VCaP (cell line): ENCODE results near the gene ZNF213.
"Not testable (repeated sequence)": the region's sequence is repeated elsewhere in the genome, so short reads cannot be mapped to it uniquely, and the experiment has no call there.

Experiments
- H3K27ac ChIP-seq: fragments of 450-650 bp; 2 replicates; pipeline ENCODE4 v1.5.1; 2017
- CTCF ChIP-seq: fragments of 450-650 bp; conservative IDR thresholded peaks from 2 replicates; pipeline ENCODE4 v1.5.1; 2017; ENCODE audit warnings: mild to moderate bottlenecking, moderate library complexity

The ZNF213 gene

GRCh38 chr16:3164121-3164991 lies 29.5 kb downstream of the ZNF213 start:
- no peak for TF ChIP-seq CTCF
- H3K27ac ChIP-seq, result no peak overlapping the region

- TF ChIP-seq CTCF, result no peak
- no peak overlapping the region for H3K27ac ChIP-seq
Observed at GRCh38 chr16:3165111-3165822, 30.4 kb downstream of the ZNF213 start.

- no peak overlapping the region for H3K27ac ChIP-seq
- TF ChIP-seq CTCF, result no peak
Observed at GRCh38 chr16:3166505-3166886, 31.7 kb downstream of the ZNF213 start.

GRCh38 chr16:3168729-3169128 lies 33.9 kb downstream of the ZNF213 start:
- not testable (repeated sequence) for H3K27ac ChIP-seq

GRCh38 chr16:3170440-3171180 lies 35.8 kb downstream of the ZNF213 start:
- TF ChIP-seq CTCF, result no peak
- no peak overlapping the region for H3K27ac ChIP-seq

GRCh38 chr16:3171181-3171854 lies 36.5 kb downstream of the ZNF213 start:
- TF ChIP-seq CTCF, result no peak
- no peak overlapping the region for H3K27ac ChIP-seq

- no peak overlapping the region for H3K27ac ChIP-seq
- TF ChIP-seq CTCF, result no peak
Observed at GRCh38 chr16:3171855-3172593, 37.2 kb downstream of the ZNF213 start.
